Measurements from ENCODE around the gene SCNN1A.
A peak's percentile ranks its signal among the peaks of the same experiment; 100 is the strongest.
"Not testable (repeated sequence)": the region's sequence is repeated elsewhere in the genome, so short reads cannot be mapped to it uniquely, and the experiment has no call there.

The SCNN1A gene

GRCh38 chr12:6346235-6346832 lies 29.0 kb downstream of the SCNN1A start:
- no peak for DNase-seq

GRCh38 chr12:6345319-6346091 lies 29.9 kb downstream of the SCNN1A start:
- no peak for DNase-seq

- not testable (repeated sequence) for DNase-seq
Observed at GRCh38 chr12:6344101-6344660, 31.2 kb downstream of the SCNN1A start.

GRCh38 chr12:6343518-6343917 lies 31.8 kb downstream of the SCNN1A start:
- DNase-seq = no peak

GRCh38 chr12:6342140-6342889 lies 33.0 kb downstream of the SCNN1A start:
- DNase-seq = no peak

GRCh38 chr12:6341417-6342139 lies 33.8 kb downstream of the SCNN1A start, which contains the start of gene TNFRSF1A:
Gene TNFRSF1A, minus strand, starts transcription at chr12:6342076. Its CDS starts 262 bp downstream, at chr12:6341814.
- no peak for DNase-seq

- DNase-seq = no peak
Observed at GRCh38 chr12:6340745-6341416, 34.5 kb downstream of the SCNN1A start.

GRCh38 chr12:6340032-6340638 lies 35.2 kb downstream of the SCNN1A start:
- no peak for DNase-seq

- DNase-seq = no peak
Observed at GRCh38 chr12:6338955-6339354, 36.4 kb downstream of the SCNN1A start.

- not testable (repeated sequence) for DNase-seq
Observed at GRCh38 chr12:6338536-6338935, 36.8 kb downstream of the SCNN1A start.

GRCh38 chr12:6337958-6338433 lies 37.4 kb downstream of the SCNN1A start:
- no peak for DNase-seq

GRCh38 chr12:6336889-6337853 lies 38.2 kb downstream of the SCNN1A start:
- DNase-seq = no peak

GRCh38 chr12:6336079-6336888 lies 39.1 kb downstream of the SCNN1A start:
- DNase-seq = peak; percentile 74 to 84

- peak in 1 of 2 experiments; percentile 31 for DNase-seq
Observed at GRCh38 chr12:6335451-6336078, 39.8 kb downstream of the SCNN1A start.

GRCh38 chr12:6334940-6335450 lies 40.4 kb downstream of the SCNN1A start:
- no peak for DNase-seq

GRCh38 chr12:6334359-6334758 lies 41.0 kb downstream of the SCNN1A start:
- no peak for DNase-seq

GRCh38 chr12:6333566-6333965 lies 41.8 kb downstream of the SCNN1A start:
- DNase-seq = no peak

GRCh38 chr12:6333029-6333428 lies 42.3 kb downstream of the SCNN1A start:
- no peak for DNase-seq

- DNase-seq = no peak
Observed at GRCh38 chr12:6332459-6332858, 42.9 kb downstream of the SCNN1A start.

All from NCI-H524 (cell line).